Measurements from ENCODE around the gene C10orf88. TPM values are rescaled to one million over a fixed set of nuclear protein-coding genes. Genes with fewer than 3 reads are reported as not detected.
A peak's percentile ranks its signal among the peaks of the same experiment; 100 is the strongest.
"Not testable (repeated sequence)": the region's sequence is repeated elsewhere in the genome, so short reads cannot be mapped to it uniquely, and the experiment has no call there.

Gene C10orf88
- total RNA-seq, 2 donors from 2014 or later = 12.2 to 13.3 TPM

GRCh38 chr10:122930140-122930539 lies 23.9 kb downstream of the C10orf88 start:
- peaks cover 20% of the 10 kb centered on the region for H3K36me3 Mint-ChIP-seq (ENCODE audit: low read depth)
- H3K4me1 Mint-ChIP-seq = no peaks in the 10 kb centered on the region
- no peak overlapping the region for H3K27ac Mint-ChIP-seq
- H3K27me3 Mint-ChIP-seq = no peaks in the 10 kb centered on the region
- no peak overlapping the region for H3K4me3 Mint-ChIP-seq
- no peak for ATAC-seq (replicated peaks)
- no peaks in the 10 kb centered on the region for H3K9me3 Mint-ChIP-seq

- Mint-ChIP-seq H3K36me3 (ENCODE audit: low read depth) (no peaks in the 10 kb centered on the region), H3K4me1 (no peaks in the 10 kb centered on the region), H3K9me3 (peaks cover 3% of the 10 kb centered on the region), H3K27me3 (peaks cover 7% of the 10 kb centered on the region), H3K4me3 (no peak overlapping the region), H3K27ac (no peak overlapping the region)
- no peak for ATAC-seq (replicated peaks)
Measured at GRCh38 chr10:122915700-122916099, 38.3 kb downstream of the C10orf88 start.

GRCh38 chr10:122911889-122912484 lies 42.0 kb downstream of the C10orf88 start:
- peaks cover 10% of the 10 kb centered on the region for H3K27me3 Mint-ChIP-seq

GRCh38 chr10:122910310-122910709 lies 43.7 kb downstream of the C10orf88 start, which contains the start of gene FAM24A:
TSS of gene FAM24A (plus strand) at chr10:122910610. CDS start at chr10:122911635, 1,025 bp downstream.
- no peak for ATAC-seq (replicated peaks)
- Mint-ChIP-seq H3K4me3 (no peak within 1 kb of the TSS), H3K27me3 (peaks cover 5% of the 10 kb centered on the region), H3K9me3 (no peaks in the 10 kb centered on the region), H3K4me1 (no peaks in the 10 kb centered on the region), H3K36me3 (ENCODE audit: low read depth) (no peaks in the 10 kb centered on the region), H3K27ac (no peak within 1 kb of the TSS)

More at GRCh38 chr10:122911889-122912484, 42.0 kb downstream of the C10orf88 start:
- Mint-ChIP-seq H3K4me1 (no peaks in the 10 kb centered on the region), H3K9me3 (peaks cover 3% of the 10 kb centered on the region), H3K36me3 (ENCODE audit: low read depth) (no peaks in the 10 kb centered on the region), H3K4me3 (no peak overlapping the region), H3K27ac (no peak overlapping the region)
- no peak for ATAC-seq (replicated peaks)

GRCh38 chr10:122903861-122904260 lies 50.2 kb downstream of the C10orf88 start:
- H3K4me1 Mint-ChIP-seq; H3K27ac Mint-ChIP-seq; H3K4me3 Mint-ChIP-seq; ATAC-seq (replicated peaks); H3K36me3 Mint-ChIP-seq (ENCODE audit: low read depth): not testable (repeated sequence)
- peaks cover 44% of the 10 kb centered on the region for H3K27me3 Mint-ChIP-seq
- H3K9me3 Mint-ChIP-seq = peaks cover 23% of the 10 kb centered on the region

GRCh38 chr10:122894261-122894944 lies 59.6 kb downstream of the C10orf88 start:
- Mint-ChIP-seq H3K4me1 (peaks cover 6% of the 10 kb centered on the region), H3K27ac (no peak overlapping the region), H3K36me3 (ENCODE audit: low read depth) (no peaks in the 10 kb centered on the region), H3K4me3 (no peak overlapping the region), H3K27me3 (no peaks in the 10 kb centered on the region), H3K9me3 (no peaks in the 10 kb centered on the region)
- no peak for ATAC-seq (replicated peaks)

GRCh38 chr10:122884166-122884565 lies 69.9 kb downstream of the C10orf88 start:
- H3K27ac Mint-ChIP-seq = no peak overlapping the region
- no peaks in the 10 kb centered on the region for H3K9me3 Mint-ChIP-seq
- H3K4me3 Mint-ChIP-seq = no peak overlapping the region
- H3K36me3 Mint-ChIP-seq (ENCODE audit: low read depth) = peaks cover 11% of the 10 kb centered on the region
- no peak for ATAC-seq (replicated peaks)
- H3K4me1 Mint-ChIP-seq = peaks cover 7% of the 10 kb centered on the region
- H3K27me3 Mint-ChIP-seq = no peaks in the 10 kb centered on the region

- peaks cover 16% of the 10 kb centered on the region for H3K4me1 Mint-ChIP-seq
- peak overlapping the region; percentile 2 for H3K27ac Mint-ChIP-seq
- no peak for ATAC-seq (replicated peaks)
- peaks cover 25% of the 10 kb centered on the region for H3K36me3 Mint-ChIP-seq (ENCODE audit: low read depth)
- H3K27me3 Mint-ChIP-seq = no peaks in the 10 kb centered on the region
- H3K9me3 Mint-ChIP-seq = no peaks in the 10 kb centered on the region
- H3K4me3 Mint-ChIP-seq = no peak overlapping the region
Measured at GRCh38 chr10:122882766-122883165, 71.3 kb downstream of the C10orf88 start.

Other genes starting within 250 kb of the C10orf88 start
- 1 to 10 TPM; 2.6 to 3.3 TPM for gene CUZD1, start 108.4 kb downstream of the C10orf88 start, total RNA-seq
- 10 to 100 TPM; 10.1 to 14.8 TPM for gene FAM24B, start 74.6 kb downstream of the C10orf88 start, total RNA-seq
- not detected for gene FAM24A, start 43.6 kb downstream of the C10orf88 start, total RNA-seq
- gene PSTK, start 26.2 kb upstream of the C10orf88 start, total RNA-seq = 1 to 10 TPM; 2.8 to 5.0 TPM
- 10 to 100 TPM; 15.0 to 18.4 TPM for gene IKZF5, start 54.6 kb upstream of the C10orf88 start, total RNA-seq
- gene ACADSB, start 54.8 kb upstream of the C10orf88 start, total RNA-seq = 10 to 100 TPM; 25.1 to 30.6 TPM
- under 1 TPM in 1 of 2 donors, not detected in 1; 0.21 TPM for gene HMX3, start 181.7 kb upstream of the C10orf88 start, total RNA-seq
- gene HMX2, start 193.9 kb upstream of the C10orf88 start, total RNA-seq = under 1 TPM in 1 of 2 donors, not detected in 1; 0.19 TPM
- 100 to 1,000 TPM; 311 to 324 TPM for gene BUB3, start 200.2 kb upstream of the C10orf88 start, total RNA-seq

All from activated T-helper 17 cell treated with anti-CD3 and anti-CD28 coated beads, Interleukin-2, amount 50 U/mL, for 72 hours (primary cell).